ENCODE results near the gene GSTP1.

Gene GSTP1

DNA sequence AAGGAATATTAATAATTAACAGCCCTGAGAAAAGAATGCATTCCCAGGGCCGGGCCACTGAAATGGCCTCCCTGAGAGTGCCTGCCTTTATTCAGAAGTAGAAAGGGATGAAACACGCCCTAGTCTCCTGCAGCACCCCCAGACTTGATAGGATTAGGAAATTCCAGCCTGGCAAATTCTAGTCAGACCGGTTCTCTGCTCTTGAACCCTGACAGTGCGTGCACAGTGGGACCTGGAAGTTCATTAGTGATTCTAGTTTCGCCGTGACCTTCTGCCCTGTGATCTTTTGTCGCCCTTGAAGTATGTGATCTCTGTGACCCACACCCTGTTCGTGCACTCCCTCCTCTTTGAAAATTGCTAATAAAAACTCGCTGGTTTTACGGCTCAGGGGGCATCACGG is 2.1 kb upstream of the GSTP1 start:
- no peak overlapping the region for H3K4me3 ChIP-seq (replicated peaks; ENCODE audit: low read depth, low read length)
- TF ChIP-seq, protein P1, sequence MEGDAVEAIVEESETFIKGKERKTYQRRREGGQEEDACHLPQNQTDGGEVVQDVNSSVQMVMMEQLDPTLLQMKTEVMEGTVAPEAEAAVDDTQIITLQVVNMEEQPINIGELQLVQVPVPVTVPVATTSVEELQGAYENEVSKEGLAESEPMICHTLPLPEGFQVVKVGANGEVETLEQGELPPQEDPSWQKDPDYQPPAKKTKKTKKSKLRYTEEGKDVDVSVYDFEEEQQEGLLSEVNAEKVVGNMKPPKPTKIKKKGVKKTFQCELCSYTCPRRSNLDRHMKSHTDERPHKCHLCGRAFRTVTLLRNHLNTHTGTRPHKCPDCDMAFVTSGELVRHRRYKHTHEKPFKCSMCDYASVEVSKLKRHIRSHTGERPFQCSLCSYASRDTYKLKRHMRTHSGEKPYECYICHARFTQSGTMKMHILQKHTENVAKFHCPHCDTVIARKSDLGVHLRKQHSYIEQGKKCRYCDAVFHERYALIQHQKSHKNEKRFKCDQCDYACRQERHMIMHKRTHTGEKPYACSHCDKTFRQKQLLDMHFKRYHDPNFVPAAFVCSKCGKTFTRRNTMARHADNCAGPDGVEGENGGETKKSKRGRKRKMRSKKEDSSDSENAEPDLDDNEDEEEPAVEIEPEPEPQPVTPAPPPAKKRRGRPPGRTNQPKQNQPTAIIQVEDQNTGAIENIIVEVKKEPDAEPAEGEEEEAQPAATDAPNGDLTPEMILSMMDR (IDR thresholded peaks at IDR 0.05; ENCODE audit: insufficient read depth, low read length, poor library complexity, severe bottlenecking), result no peak
- no peaks in the 10 kb centered on the region; the same call in 1 of the 2 replicates for H3K27me3 ChIP-seq (replicated peaks; ENCODE audit: control insufficient read depth, insufficient read depth, low read length)
- peaks cover 10% of the 10 kb centered on the region for H3K36me3 ChIP-seq (ENCODE audit: control insufficient read depth, insufficient read depth, low read length)
- DNase-seq (ENCODE audit: extremely low read depth, insufficient read length), result no peak

DNA sequence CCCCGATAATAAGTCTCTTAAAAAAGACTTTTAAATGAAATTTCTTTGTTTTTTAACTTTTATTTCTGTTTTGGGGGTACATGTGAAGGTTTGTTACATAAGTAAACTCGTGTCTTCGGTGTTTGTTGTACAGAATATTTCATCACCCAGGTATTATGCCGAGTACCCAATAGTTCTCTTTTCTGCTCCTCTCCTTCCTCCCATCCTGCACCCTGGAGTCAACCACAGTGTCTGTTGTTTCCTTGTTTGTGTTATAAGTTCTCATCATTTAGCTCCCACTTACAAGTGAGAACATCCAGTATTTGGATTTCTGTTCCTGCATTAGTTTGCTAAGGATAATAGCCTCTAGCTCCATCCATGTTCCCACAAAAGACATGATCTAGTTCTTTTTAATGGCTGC is 1.6 kb upstream of the GSTP1 start:
- H3K36me3 ChIP-seq (ENCODE audit: control insufficient read depth, insufficient read depth, low read length), result peaks cover 10% of the 10 kb centered on the region
- DNase-seq (ENCODE audit: extremely low read depth, insufficient read length), result no peak
- H3K27me3 ChIP-seq (replicated peaks; ENCODE audit: control insufficient read depth, insufficient read depth, low read length), result no peaks in the 10 kb centered on the region; the same call in 1 of the 2 replicates
- TF ChIP-seq, protein P1 (IDR thresholded peaks at IDR 0.05; ENCODE audit: insufficient read depth, low read length, poor library complexity, severe bottlenecking), result no peak
- H3K4me3 ChIP-seq (replicated peaks; ENCODE audit: low read depth, low read length), result no peak overlapping the region

DNA sequence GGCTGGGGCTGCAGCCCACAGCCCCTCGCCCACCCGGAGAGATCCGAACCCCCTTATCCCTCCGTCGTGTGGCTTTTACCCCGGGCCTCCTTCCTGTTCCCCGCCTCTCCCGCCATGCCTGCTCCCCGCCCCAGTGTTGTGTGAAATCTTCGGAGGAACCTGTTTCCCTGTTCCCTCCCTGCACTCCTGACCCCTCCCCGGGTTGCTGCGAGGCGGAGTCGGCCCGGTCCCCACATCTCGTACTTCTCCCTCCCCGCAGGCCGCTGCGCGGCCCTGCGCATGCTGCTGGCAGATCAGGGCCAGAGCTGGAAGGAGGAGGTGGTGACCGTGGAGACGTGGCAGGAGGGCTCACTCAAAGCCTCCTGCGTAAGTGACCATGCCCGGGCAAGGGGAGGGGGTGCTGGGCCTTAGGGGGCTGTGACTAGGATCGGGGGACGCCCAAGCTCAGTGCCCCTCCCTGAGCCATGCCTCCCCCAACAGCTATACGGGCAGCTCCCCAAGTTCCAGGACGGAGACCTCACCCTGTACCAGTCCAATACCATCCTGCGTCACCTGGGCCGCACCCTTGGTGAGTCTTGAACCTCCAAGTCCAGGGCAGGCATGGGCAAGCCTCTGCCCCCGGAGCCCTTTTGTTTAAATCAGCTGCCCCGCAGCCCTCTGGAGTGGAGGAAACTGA is 731 bp downstream of the GSTP1 start:
- H3K27me3 ChIP-seq (replicated peaks; ENCODE audit: control insufficient read depth, insufficient read depth, low read length), result no peaks in the 10 kb centered on the region
- H3K36me3 ChIP-seq (ENCODE audit: control insufficient read depth, insufficient read depth, low read length), result peaks cover 10% of the 10 kb centered on the region
- TF ChIP-seq, protein P1 (IDR thresholded peaks at IDR 0.05; ENCODE audit: insufficient read depth, low read length, poor library complexity, severe bottlenecking), result no peak
- H3K4me3 ChIP-seq (replicated peaks; ENCODE audit: low read depth, low read length), result peak overlapping the region; percentile 84
- DNase-seq (ENCODE audit: extremely low read depth, insufficient read length), result peak; percentile 71

DNA sequence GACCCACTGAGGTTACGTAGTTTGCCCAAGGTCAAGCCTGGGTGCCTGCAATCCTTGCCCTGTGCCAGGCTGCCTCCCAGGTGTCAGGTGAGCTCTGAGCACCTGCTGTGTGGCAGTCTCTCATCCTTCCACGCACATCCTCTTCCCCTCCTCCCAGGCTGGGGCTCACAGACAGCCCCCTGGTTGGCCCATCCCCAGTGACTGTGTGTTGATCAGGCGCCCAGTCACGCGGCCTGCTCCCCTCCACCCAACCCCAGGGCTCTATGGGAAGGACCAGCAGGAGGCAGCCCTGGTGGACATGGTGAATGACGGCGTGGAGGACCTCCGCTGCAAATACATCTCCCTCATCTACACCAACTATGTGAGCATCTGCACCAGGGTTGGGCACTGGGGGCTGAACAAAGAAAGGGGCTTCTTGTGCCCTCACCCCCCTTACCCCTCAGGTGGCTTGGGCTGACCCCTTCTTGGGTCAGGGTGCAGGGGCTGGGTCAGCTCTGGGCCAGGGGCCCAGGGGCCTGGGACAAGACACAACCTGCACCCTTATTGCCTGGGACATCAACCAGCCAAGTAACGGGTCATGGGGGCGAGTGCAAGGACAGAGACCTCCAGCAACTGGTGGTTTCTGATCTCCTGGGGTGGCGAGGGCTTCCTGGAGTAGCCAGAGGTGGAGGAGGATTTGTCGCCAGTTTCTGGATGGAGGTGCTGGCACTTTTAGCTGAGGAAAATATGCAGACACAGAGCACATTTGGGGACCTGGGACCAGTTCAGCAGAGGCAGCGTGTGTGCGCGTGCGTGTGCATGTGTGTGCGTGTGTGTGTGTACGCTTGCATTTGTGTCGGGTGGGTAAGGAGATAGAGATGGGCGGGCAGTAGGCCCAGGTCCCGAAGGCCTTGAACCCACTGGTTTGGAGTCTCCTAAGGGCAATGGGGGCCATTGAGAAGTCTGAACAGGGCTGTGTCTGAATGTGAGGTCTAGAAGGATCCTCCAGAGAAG is 1.6 kb downstream of the GSTP1 start:
- H3K4me3 ChIP-seq (replicated peaks; ENCODE audit: low read depth, low read length), result peak overlapping the region; percentile 84
- TF ChIP-seq, protein P1 (IDR thresholded peaks at IDR 0.05; ENCODE audit: insufficient read depth, low read length, poor library complexity, severe bottlenecking), result no peak
- peaks cover 10% of the 10 kb centered on the region for H3K36me3 ChIP-seq (ENCODE audit: control insufficient read depth, insufficient read depth, low read length)
- no peaks in the 10 kb centered on the region for H3K27me3 ChIP-seq (replicated peaks; ENCODE audit: control insufficient read depth, insufficient read depth, low read length)
- no peak for DNase-seq (ENCODE audit: extremely low read depth, insufficient read length)

DNA sequence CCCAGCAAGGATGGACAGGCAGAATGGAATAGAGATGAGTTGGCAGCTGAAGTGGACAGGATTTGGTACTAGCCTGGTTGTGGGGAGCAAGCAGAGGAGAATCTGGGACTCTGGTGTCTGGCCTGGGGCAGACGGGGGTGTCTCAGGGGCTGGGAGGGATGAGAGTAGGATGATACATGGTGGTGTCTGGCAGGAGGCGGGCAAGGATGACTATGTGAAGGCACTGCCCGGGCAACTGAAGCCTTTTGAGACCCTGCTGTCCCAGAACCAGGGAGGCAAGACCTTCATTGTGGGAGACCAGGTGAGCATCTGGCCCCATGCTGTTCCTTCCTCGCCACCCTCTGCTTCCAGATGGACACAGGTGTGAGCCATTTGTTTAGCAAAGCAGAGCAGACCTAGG is 2.3 kb downstream of the GSTP1 start:
- TF ChIP-seq, protein P1 (IDR thresholded peaks at IDR 0.05; ENCODE audit: insufficient read depth, low read length, poor library complexity, severe bottlenecking), result no peak
- Histone ChIP-seq H3K27me3 (replicated peaks; ENCODE audit: control insufficient read depth, insufficient read depth, low read length) (no peaks in the 10 kb centered on the region), H3K36me3 (ENCODE audit: control insufficient read depth, insufficient read depth, low read length) (peaks cover 10% of the 10 kb centered on the region), H3K4me3 (replicated peaks; ENCODE audit: low read depth, low read length) (no peak overlapping the region)
- no peak for DNase-seq (ENCODE audit: extremely low read depth, insufficient read length)

All from GM06990 (cell line).